H9 (cell line): ENCODE measurements around the gene HLX. TPM values are rescaled to one million over a fixed set of nuclear protein-coding genes. Genes with fewer than 3 reads are reported as not detected.

Experiments used
- DNase-seq: peaks from one replicate; pipeline ENCODE4 v3.0.0-alpha.2; 2017
- H2AFZ ChIP-seq: one replicate; pipeline ENCODE4 v1.6.1; 2013; ENCODE audit warnings: mild to moderate bottlenecking, low read length, control low read depth, moderate library complexity
- H2AK5ac ChIP-seq: 2 replicates; pipeline ENCODE4 v1.6.1; 2013; ENCODE audit warnings: low read length, control low read depth, mixed read lengths; ENCODE audit not compliant: insufficient read length
- H2BK120ac ChIP-seq: one replicate; pipeline ENCODE4 v1.6.1; 2013; ENCODE audit warnings: low read depth, mild to moderate bottlenecking, low read length, control low read depth, inconsistent platforms; ENCODE audit not compliant: poor library complexity, severe bottlenecking
- H2BK12ac ChIP-seq: 2 replicates; pipeline ENCODE4 v1.6.1; 2013; ENCODE audit warnings: low read length, control low read depth, mixed read lengths, low read depth; ENCODE audit not compliant: insufficient read length
- H2BK15ac ChIP-seq: 2 replicates; pipeline ENCODE4 v1.6.1; 2013; ENCODE audit warnings: low read depth, low read length, control low read depth
- H2BK20ac ChIP-seq: one replicate; pipeline ENCODE4 v1.6.1; 2013; ENCODE audit warnings: low read depth, mild to moderate bottlenecking, low read length, control low read depth, inconsistent platforms; ENCODE audit not compliant: poor library complexity, severe bottlenecking
- H2BK5ac ChIP-seq: 2 replicates; pipeline ENCODE4 v1.6.1; 2013; ENCODE audit warnings: low read length, control low read depth, mixed read lengths; ENCODE audit not compliant: insufficient read length
- H3K14ac ChIP-seq: 2 replicates; pipeline ENCODE4 v1.6.1; 2013; ENCODE audit warnings: low read length, control low read depth; ENCODE audit not compliant: insufficient read depth
- H3K18ac ChIP-seq: 2 replicates; pipeline ENCODE4 v1.6.1; 2013; ENCODE audit warnings: low read depth, mild to moderate bottlenecking, mixed read lengths, low read length, control low read depth; ENCODE audit not compliant: insufficient read length
- H3K23ac ChIP-seq: 2 replicates; pipeline ENCODE4 v1.6.1; 2013; ENCODE audit warnings: low read length, control low read depth, mixed read lengths, low read depth; ENCODE audit not compliant: insufficient read length
- H3K23me2 ChIP-seq: 2 replicates; pipeline ENCODE4 v1.6.1; 2013; ENCODE audit warnings: low read depth, mild to moderate bottlenecking, mixed read lengths, low read length, control low read depth; ENCODE audit not compliant: insufficient read length, poor library complexity, severe bottlenecking
- H3K27ac ChIP-seq: 2 replicates; pipeline ENCODE4 v1.5.1; 2013; ENCODE audit warnings: low read length, control low read depth, mixed read lengths, low read depth; ENCODE audit not compliant: insufficient read length
- H3K27me3 ChIP-seq: 2 replicates; pipeline ENCODE4 v1.6.1; 2013; ENCODE audit warnings: low read length, control low read depth, inconsistent platforms; ENCODE audit not compliant: insufficient read depth
- H3K4ac ChIP-seq: 2 replicates; pipeline ENCODE4 v1.6.1; 2013; ENCODE audit warnings: low read depth, mild to moderate bottlenecking, control low read depth, inconsistent platforms, low read length, moderate library complexity
- H3K4me1 ChIP-seq: 2 replicates; pipeline ENCODE4 v1.6.1; 2013; ENCODE audit warnings: low read length, control low read depth, inconsistent platforms; ENCODE audit not compliant: insufficient read depth
- H3K4me2 ChIP-seq: 2 replicates; pipeline ENCODE4 v1.6.1; 2013; ENCODE audit warnings: low read length, control low read depth, mixed read lengths; ENCODE audit not compliant: insufficient read length, insufficient read depth
- H3K56ac ChIP-seq: 2 replicates; pipeline ENCODE4 v1.6.1; 2013; ENCODE audit warnings: low read depth, mild to moderate bottlenecking, mixed read lengths, low read length, control low read depth; ENCODE audit not compliant: insufficient read length
- H3K79me1 ChIP-seq: 2 replicates; pipeline ENCODE4 v1.6.1; 2013; ENCODE audit warnings: low read depth, mild to moderate bottlenecking, moderate library complexity, low read length, control low read depth, inconsistent platforms; ENCODE audit not compliant: insufficient read depth, poor library complexity, severe bottlenecking
- H3K79me2 ChIP-seq: 2 replicates; pipeline ENCODE4 v1.6.1; 2013; ENCODE audit warnings: low read length, control low read depth, inconsistent platforms; ENCODE audit not compliant: insufficient read depth
- H3K9ac ChIP-seq: 2 replicates; pipeline ENCODE4 v1.6.1; 2013; ENCODE audit warnings: low read length, control low read depth, mixed read lengths; ENCODE audit not compliant: insufficient read length; ENCODE audit errors: extremely low read depth
- H3K9me3 ChIP-seq: one replicate; pipeline ENCODE4 v1.6.1; 2013; ENCODE audit warnings: low read depth, low read length, inconsistent platforms; ENCODE audit not compliant: control insufficient read depth
- H3T11ph ChIP-seq: one replicate; pipeline ENCODE4 v1.6.1; 2013; ENCODE audit warnings: mild to moderate bottlenecking, low read length, control low read depth, inconsistent platforms
- H4K20me1 ChIP-seq: one replicate; pipeline ENCODE4 v1.6.1; 2013; ENCODE audit not compliant: control insufficient read depth, insufficient read length, insufficient read depth
- H4K5ac ChIP-seq: 2 replicates; pipeline ENCODE4 v1.6.1; 2013; ENCODE audit warnings: low read depth, mild to moderate bottlenecking, mixed read lengths, low read length, control low read depth; ENCODE audit not compliant: insufficient read length
- H4K8ac ChIP-seq: replicated peaks from 2 replicates; pipeline ENCODE4 v1.6.1; 2013; ENCODE audit warnings: low read length, control low read depth, mixed read lengths, low read depth; ENCODE audit not compliant: insufficient read length
- H4K91ac ChIP-seq: 2 replicates; pipeline ENCODE4 v1.6.1; 2013; ENCODE audit warnings: low read depth, mild to moderate bottlenecking, moderate library complexity, mixed read lengths, low read length, control low read depth; ENCODE audit not compliant: insufficient read length
- H3K27ac Mint-ChIP-seq, 3 experiments: 2 replicates in 2 of 3; 3 replicates in 1 of 3; pipeline ENCODE4 v1.8.0; 2020 to 2021; ENCODE audit warnings: mixed read lengths in 3 of 3, mild to moderate bottlenecking in 1 of 3, moderate library complexity in 1 of 3
- H3K27me3 Mint-ChIP-seq: 2 replicates; pipeline ENCODE4 v1.8.0; 2021; ENCODE audit warnings: low read depth, mild to moderate bottlenecking, moderate library complexity, mixed read lengths
- H3K36me3 Mint-ChIP-seq, 3 experiments: 2 replicates in 2 of 3; 3 replicates in 1 of 3; pipeline ENCODE4 v1.8.0; 2020 to 2021; ENCODE audit warnings: low read depth in 3 of 3, mixed read lengths in 3 of 3; ENCODE audit not compliant: insufficient read depth in 1 of 3
- H3K4me1 Mint-ChIP-seq, 2 experiments: 2 replicates each; pipeline ENCODE4 v1.8.0; 2020; ENCODE audit warnings: mixed read lengths in 2 of 2
- H3K4me3 Mint-ChIP-seq, 2 experiments: 2 replicates in 1 of 2; 3 replicates in 1 of 2; pipeline ENCODE4 v1.8.0; 2020 to 2021; ENCODE audit warnings: mild to moderate bottlenecking in 2 of 2, mixed read lengths in 2 of 2, moderate library complexity in 1 of 2
- H3K9me3 Mint-ChIP-seq, 2 experiments: 2 replicates in 1 of 2; 3 replicates in 1 of 2; pipeline ENCODE4 v1.8.0; 2020; ENCODE audit warnings: mild to moderate bottlenecking in 2 of 2, mixed read lengths in 2 of 2, moderate library complexity in 1 of 2
- CTCF ChIP-seq: fragments of 200-600 bp; sonication (generic); conservative IDR thresholded peaks from 3 replicates; pipeline ENCODE4 v1.8.0; 2021; ENCODE audit warnings: antibody characterized with exemption, mild to moderate bottlenecking
- WGBS: extraction: QIAGEN DNeasy Blood & Tissue Kit; methylation state at CpG from one replicate; pipeline ENCODE4 v1.1.7; 2013; ENCODE audit warnings: missing lambda C conversion rate, low lambda C conversion rate, mixed read lengths; ENCODE audit not compliant: insufficient read length; ENCODE audit errors: extremely low coverage; 5-methylcytosine and 5-hydroxymethylcytosine counted together
- total RNA-seq: library from RNA; stranded (reverse); gene quantifications from 2 replicates; pipeline ENCODE4 v1.2.1, GENCODE V29; 2021

Gene HLX
- total RNA-seq, 1 experiment from 2014 or later, result 0.37 TPM

DNA sequence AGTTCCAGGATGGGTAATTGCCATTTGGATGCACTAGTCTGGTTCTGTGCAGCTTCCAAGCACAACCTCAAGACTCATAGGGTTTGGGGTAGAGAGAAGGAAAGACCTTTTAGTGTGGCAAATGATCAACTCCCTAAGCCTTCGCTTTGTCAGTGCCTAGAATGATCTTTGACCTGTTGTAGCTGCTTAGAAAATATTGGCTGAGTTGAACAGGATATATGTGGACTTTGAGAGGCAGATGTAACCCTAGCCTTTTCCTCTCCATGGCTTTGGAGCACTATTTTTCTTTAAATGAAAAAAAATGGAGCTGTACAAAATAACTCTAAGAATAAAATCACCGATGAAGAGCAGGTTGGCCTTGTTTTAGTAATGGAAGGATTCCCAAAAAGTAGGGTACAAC is 41.7 kb downstream of the HLX start:
- H3K4ac ChIP-seq, result no peak overlapping the region
- no peak overlapping the region for H3K27ac ChIP-seq
- H3K9ac ChIP-seq, result no peak overlapping the region
- no peak overlapping the region for H3T11ph ChIP-seq
- H2BK15ac ChIP-seq, result no peak overlapping the region
- H3K4me1 ChIP-seq, result 0 out of 2 replicates have a peak, but pooled peaks cover 2% of the 10 kb centered on the region
- H3K27ac Mint-ChIP-seq, result no peak overlapping the region
- no peak overlapping the region for H4K8ac ChIP-seq
- no peak for DNase-seq
- H2AFZ ChIP-seq, result no peak overlapping the region
- no peak overlapping the region for H3K14ac ChIP-seq
- H3K4me2 ChIP-seq, result no peak overlapping the region
- no peaks in the 10 kb centered on the region for H3K79me2 ChIP-seq
- no peak overlapping the region for H3K23ac ChIP-seq
- H2AK5ac ChIP-seq, result no peak overlapping the region
- WGBS, result no CpG with 5 or more reads among the region's 2 CpGs
- no peaks in the 10 kb centered on the region for H3K79me1 ChIP-seq
- no peak overlapping the region for H4K91ac ChIP-seq
- H3K9me3 ChIP-seq, result no peaks in the 10 kb centered on the region
- no peak overlapping the region for H4K5ac ChIP-seq
- no peak overlapping the region for H3K4me3 Mint-ChIP-seq
- no peak overlapping the region for H2BK20ac ChIP-seq
- no peak for TF ChIP-seq CTCF
- H3K56ac ChIP-seq, result no peak overlapping the region
- H3K23me2 ChIP-seq, result no peaks in the 10 kb centered on the region
- no peak overlapping the region for H3K18ac ChIP-seq
- no peaks in the 10 kb centered on the region for H3K9me3 Mint-ChIP-seq
- peaks cover 11 to 13% of the 10 kb centered on the region in 2 experiments for H3K4me1 Mint-ChIP-seq
- H2BK120ac ChIP-seq, result no peak overlapping the region
- H3K36me3 Mint-ChIP-seq, result no peaks in the 10 kb centered on the region; a peak in 1 of 7 replicates
- H2BK12ac ChIP-seq, result no peak overlapping the region
- no peak overlapping the region for H2BK5ac ChIP-seq
- no peaks in the 10 kb centered on the region for H4K20me1 ChIP-seq
- peaks cover 10% of the 10 kb centered on the region; the same call in 1 of the 2 replicates for H3K27me3 Mint-ChIP-seq
- H3K27me3 ChIP-seq, result no peaks in the 10 kb centered on the region
